Stimulated activated CD4-positive, alpha-beta T cell treated with anti-CD3 and anti-CD28 coated beads, Interleukin-4, amount 100 ng/mL, for 4 hours (primary cell): ENCODE measurements around the gene DKK2.

Experiments used
- DNase-seq, 2 experiments: peaks; one replicate each; pipeline ENCODE4 v3.0.0-alpha.2; 2020

Gene DKK2

DNA sequence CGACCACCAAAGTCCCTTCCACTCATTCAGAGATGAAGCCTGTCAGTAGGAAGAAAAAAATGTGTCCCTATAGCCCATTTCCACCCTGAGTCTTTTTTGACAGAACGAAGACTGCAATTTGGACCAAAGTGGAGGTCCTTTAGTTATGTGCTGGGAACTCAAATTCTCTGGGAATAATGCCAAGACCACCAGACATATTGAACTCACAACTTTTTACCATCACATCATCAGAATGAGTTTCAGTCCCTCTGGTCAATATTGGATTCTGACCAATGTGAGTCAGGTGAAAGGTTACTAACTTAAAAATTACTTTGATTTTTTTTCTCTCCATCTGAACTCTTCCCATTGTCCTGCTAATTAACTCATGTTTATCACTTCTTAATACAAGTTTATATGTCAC, 128.9 kb downstream of the DKK2 start:
- no peak for DNase-seq

DNA sequence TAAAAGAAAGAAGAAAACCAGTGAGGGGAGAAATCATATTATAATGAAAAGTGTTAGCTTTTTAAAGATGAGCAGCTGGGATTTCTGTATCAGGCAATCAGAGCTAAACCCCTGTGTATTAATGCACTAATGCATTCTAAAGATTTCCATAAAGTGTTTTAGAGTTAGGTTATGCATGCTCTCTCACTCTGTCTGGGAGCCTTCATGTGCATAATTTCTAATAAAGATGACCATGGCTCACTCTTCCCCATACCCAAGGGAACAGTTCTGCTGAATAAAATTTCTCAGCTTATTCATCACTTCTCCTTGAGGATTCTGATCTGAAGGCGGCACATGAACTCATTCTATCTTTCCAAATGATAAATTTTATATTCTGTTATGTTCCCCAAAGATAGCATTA, 129.4 kb downstream of the DKK2 start:
- DNase-seq = no peak

- no peak for DNase-seq
Observed at GRCh38 chr4:106898621-106899230, 137.4 kb downstream of the DKK2 start.

DNA sequence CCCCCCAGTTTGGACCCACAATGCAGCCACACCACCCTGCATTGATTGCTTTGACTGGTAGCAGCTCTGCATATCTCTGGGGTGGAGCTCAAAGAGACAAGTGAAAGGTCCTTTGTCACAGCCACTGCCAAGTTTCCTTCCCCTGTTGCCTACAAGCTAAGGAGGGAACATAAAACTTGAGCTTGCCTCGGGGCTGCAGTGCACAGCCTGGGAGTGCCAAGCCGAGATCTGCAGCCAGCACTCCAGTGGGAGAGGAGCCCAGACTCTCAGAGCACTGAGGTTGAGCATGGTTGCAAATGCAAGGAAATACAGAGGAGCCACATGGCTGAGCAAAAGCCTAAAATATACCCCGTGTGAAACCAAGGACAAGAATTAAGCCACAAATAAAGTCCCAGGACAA, 142.2 kb downstream of the DKK2 start:
- DNase-seq = no peak

DNA sequence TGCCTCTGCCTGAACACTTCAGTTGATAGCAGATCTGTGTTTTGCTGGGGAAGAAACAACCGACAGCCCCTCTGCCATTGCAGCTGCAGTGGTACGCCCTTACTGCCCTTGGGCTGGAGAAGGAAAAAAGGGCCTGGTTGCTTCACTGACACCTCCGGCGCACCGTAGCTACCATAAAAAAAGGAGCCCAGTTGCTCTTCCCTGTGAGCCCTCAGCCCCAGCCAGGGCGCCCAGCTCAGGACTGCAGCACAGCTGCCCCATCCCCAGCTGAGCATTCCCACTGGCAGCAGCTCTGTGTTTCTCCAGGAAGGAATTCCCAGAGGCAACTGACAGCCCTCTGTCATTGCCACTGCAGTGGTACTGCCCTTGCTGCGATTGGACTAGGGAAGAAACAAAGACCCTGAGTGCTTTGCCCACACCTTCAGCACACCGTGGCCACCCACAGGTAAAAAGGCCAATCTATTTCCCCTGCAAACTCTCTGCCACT, 142.7 kb downstream of the DKK2 start:
- DNase-seq = no peak

- DNase-seq = no peak
Observed at GRCh38 chr4:106892786-106893185, 143.3 kb downstream of the DKK2 start.

- no peak for DNase-seq
Observed at GRCh38 chr4:106875340-106875739, 160.8 kb downstream of the DKK2 start.
